Stimulated activated CD8-positive, alpha-beta memory T cell treated with anti-CD3 and anti-CD28 coated beads, Interleukin-2, amount 100 ng/mL, for 48 hours (primary cell): ENCODE measurements around the gene ZSCAN5A.
A peak's percentile ranks its signal among the peaks of the same experiment; 100 is the strongest.
"Not testable (repeated sequence)": the region's sequence is repeated elsewhere in the genome, so short reads cannot be mapped to it uniquely, and the experiment has no call there.

Experiments
- DNase-seq, 2 donors: peaks; one replicate each; pipeline ENCODE4 v3.0.0-alpha.2; 2020; ENCODE audit warnings: low read depth in 2 of 2

ZSCAN5A gene, protein sequence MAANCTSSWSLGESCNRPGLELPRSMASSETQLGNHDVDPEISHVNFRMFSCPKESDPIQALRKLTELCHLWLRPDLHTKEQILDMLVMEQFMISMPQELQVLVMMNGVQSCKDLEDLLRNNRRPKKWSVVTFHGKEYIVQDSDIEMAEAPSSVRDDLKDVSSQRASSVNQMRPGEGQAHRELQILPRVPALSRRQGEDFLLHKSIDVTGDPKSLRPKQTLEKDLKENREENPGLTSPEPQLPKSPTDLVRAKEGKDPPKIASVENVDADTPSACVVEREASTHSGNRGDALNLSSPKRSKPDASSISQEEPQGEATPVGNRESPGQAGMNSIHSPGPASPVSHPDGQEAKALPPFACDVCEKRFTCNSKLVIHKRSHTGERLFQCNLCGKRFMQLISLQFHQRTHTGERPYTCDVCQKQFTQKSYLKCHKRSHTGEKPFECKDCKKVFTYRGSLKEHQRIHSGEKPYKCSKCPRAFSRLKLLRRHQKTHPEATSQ

DNA sequence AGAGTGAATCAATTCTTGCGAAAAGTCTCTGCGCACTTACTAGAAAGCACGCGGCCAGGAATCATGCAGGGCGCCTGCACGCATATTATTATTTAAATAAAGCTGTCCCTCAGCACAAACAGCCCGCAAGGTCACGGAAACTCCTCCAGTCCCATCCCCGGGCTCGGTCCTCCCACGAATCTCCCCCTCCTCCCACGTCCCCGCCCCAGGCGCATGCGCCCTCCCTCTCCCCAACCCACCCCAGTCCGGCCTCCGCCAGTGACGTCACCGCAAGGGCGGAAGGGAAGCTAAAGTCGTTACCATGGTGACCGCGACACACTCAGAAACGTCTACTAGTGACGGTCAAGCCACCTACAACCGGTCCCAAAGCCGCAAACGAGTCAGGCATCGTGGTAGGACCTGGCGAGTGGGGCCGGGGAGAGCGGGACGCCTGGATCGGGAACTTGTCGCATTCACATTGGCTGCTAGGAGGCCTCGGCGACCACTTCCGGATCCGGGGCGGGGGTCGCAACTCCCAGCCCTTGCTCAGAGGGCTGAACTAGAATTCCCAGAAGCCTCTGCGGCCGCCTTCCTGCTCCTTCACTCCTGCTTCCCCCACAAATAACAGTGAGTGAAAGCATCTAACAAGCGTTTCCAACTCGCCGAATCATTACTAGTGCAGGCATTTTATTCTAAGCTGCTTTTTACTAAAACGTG lies at the start of gene ZSCAN5A:
ZSCAN5A (minus strand) TSS at position 459 of the 696 bp plus-strand sequence. CDS start 89,793 bp downstream, outside the sequence.
- peak; percentile 96 for DNase-seq

DNA sequence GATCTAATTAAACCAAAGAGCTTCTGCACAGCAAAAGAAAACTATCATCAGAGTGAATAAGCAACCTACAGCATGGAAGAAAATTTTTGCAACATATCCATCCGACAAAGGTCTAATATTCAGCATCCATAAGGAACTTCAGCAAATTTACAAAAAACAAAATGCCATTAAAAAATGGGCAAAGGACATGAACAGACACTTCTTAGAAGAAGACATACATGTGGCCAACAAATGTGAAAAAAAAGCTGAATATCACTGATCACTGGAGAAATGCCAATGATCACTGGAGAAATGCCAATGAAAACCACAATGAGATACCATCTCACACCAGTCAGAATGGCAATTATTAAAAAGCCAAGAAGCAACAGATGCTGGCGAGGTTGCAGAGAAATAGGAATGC lies 46.2 kb upstream of the ZSCAN5A start:
- DNase-seq, result no peak

DNA sequence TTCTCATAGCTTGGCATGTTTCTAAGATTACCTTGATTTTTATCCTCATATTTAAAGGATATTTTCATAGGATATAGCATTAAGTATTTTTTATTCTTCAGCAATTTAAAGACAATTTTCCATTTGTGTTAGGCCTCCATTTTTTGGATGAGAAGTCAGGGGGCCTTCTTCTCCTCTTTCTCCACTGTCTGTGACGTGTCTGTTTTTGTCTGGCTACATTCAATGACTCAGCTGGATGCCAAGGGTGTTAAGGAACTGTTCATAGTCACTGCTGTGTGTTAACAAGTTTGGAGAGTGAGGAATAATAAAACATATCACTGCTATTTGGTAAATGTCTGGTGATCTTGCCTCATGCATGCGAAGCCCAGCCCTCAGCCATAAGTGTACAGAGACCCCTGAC lies 42.3 kb upstream of the ZSCAN5A start:
- DNase-seq, result no peak

GRCh38 chr19:56355517-56355916 lies 40.9 kb upstream of the ZSCAN5A start:
- no peak for DNase-seq

- no peak for DNase-seq
Measured at GRCh38 chr19:56351208-56351607, 36.6 kb upstream of the ZSCAN5A start.

- DNase-seq, result no peak
Measured at GRCh38 chr19:56350416-56351045, 35.9 kb upstream of the ZSCAN5A start.

DNA sequence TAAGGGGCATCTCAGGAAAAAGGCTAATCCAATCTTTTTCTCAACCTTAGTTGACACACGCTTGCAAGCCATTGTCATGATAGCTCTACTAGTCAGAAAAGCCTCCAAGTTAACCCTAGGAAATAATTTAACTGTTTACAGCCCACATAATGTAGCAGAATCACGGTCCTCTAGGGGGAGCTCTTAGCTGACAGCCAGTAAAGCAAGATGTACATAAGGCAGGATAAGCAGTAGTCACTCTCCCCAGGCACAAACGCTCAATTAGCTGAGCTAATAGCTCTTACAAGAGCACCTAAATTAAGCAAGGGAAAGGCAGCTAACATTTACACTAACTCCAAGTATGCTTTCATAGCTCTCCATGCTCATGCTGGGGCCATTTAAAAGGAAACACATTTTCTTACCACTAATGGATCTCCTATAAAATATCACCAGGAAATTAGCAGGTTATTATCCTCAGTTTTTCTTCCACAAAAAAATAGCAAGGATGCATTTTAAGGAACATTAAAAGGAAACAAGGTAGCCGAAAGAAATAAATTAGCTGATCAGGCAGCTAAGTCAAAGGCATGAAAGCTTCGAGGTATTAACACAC lies 33.7 kb upstream of the ZSCAN5A start:
- DNase-seq, result no peak

GRCh38 chr19:56347163-56347778 lies 32.6 kb upstream of the ZSCAN5A start:
- no peak for DNase-seq

DNA sequence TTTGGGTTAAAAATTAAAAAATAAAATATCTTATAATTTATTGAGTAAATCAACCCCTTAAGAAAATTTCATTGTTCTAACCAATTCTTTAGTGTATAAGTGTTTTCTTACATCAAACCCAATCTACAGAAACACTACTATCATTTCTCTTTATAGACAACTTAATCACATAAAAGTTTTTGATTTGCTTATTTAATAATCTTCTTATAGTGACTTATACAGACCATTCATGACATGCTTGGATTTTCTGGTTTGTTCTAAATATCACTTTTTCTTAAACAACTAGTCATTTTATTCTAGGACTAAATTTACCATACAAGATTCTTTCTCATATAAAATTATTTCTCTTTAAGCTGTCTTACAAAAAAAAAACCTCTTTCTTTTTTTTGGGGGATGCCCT lies 27.3 kb upstream of the ZSCAN5A start:
- no peak for DNase-seq

- not testable (repeated sequence) for DNase-seq
Measured at GRCh38 chr19:56339031-56339430, 24.4 kb upstream of the ZSCAN5A start.

DNA sequence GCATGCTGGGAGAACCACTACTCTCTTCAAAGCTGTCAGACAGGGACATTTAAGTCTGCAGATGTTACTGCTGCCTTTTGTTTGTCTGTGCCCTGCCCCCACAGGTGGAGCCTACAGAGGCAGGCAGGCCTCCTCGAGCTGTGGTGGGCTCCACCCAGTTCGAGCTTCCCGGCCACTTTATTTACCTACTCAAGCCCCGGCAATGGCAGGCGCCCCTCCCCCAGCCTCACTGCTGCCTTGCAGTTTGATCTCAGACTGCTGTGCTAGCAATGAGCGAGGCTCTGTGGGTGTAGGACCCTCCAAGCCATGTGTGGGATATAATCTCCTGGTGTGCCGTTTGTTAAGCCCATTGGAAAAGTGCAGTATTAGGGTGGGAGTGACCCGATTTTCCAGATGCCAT lies 22.4 kb upstream of the ZSCAN5A start:
- not testable (repeated sequence) for DNase-seq

- not testable (repeated sequence) for DNase-seq
Measured at GRCh38 chr19:56335371-56335770, 20.7 kb upstream of the ZSCAN5A start.

DNA sequence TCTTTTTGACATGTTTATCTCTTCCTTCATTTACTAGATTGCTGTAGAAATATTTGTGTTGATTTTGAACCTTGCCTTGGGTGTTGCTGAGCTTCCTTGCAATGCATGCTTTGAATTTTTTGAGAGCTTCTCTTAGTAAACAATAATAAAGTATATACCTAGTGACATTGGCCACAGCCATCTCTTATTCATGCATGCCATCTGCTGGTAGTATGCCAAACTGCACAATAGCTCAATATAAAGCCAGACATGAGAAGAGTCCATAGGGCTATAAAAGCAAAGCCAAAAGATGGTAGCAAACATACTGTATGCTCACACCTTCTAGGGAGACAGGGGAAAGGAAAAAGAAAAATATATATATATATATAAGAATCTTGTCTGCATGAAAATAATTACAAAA lies 18.9 kb upstream of the ZSCAN5A start:
- no peak for DNase-seq

DNA sequence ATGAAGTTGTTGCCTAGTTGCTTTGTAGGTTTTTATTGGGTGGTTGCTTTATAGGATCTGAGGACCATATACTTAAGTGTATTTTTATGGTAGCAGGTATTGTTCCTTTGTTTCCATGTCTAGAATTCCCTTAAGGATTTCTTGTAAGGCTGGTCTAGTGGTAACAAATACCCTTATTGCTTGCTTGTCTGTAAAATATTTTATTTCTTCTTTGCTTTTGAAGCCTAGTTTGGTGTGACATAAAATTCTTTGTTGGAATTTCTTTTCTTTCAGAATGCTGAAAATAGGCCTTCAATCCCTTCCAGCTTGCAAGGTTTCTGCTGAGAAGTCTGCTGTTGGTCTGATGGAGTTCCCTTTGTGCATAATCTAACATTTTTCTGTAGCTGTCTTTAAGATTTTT lies 18.1 kb upstream of the ZSCAN5A start:
- no peak for DNase-seq

GRCh38 chr19:56324436-56324835 lies 9.8 kb upstream of the ZSCAN5A start:
- DNase-seq, result no peak

DNA sequence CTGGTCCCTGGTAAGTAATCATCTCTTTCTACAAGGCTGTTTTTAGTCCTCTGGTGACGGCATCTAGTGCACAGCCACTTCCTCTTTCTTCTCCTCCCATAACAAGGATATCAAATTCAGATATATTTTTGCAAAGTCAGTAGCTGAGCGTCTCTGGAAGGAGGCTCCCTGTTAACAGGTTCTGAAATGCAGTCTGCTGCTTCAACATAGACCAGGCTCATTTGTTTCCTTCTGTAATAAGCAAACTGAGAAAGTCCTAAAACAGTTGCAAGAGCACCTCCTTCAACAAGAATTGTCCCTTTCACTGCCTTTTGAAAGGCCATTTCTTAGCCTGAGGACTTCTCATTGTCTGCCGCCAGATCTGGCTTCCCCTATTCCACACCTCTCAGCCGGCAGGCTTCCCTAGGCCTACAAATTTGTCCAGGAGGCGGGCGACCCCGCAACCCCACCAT lies 7.4 kb upstream of the ZSCAN5A start:
- DNase-seq, result no peak

- DNase-seq, result no peak
Measured at GRCh38 chr19:56321254-56321988, 6.8 kb upstream of the ZSCAN5A start.

GRCh38 chr19:56319991-56320390 lies 5.4 kb upstream of the ZSCAN5A start:
- DNase-seq, result no peak

GRCh38 chr19:56317749-56318148 lies 3.1 kb upstream of the ZSCAN5A start:
- no peak for DNase-seq

DNA sequence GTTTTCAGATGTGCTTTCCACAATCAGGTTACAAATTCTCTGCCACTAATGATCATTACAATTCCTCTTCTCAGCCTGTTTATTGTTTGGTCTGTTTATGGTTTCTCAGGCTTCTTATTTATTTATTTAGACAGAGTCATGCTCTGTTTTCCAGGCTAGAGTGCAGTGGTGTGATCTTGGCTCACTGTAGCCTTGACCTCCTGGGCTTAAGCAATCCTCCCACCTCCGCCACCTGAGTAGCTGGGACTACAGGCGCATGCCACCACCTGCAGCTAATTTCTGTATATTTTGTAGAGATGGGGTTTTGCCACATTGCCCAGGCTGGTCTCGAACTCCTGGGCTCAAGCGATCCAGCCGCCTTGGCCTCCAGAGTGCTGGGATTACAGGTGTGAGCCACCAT lies 2.1 kb upstream of the ZSCAN5A start:
- no peak for DNase-seq
